ENCODE measurements around the gene ETF1.

GRCh38 chr5:138566792-138567191 is 23.8 kb upstream of the ETF1 start:
- TF ChIP-seq CTCF (IDR thresholded peaks at IDR 0.05) (no peak), POLR2AphosphoS5 (IDR thresholded peaks at IDR 0.05) (no peak)

All from breast epithelium (tissue), 3 donors.